Thyroid gland (tissue), 4 donors: ENCODE results near the gene KCNJ6.

Experiments used
- POLR2A ChIP-seq, 2 donors: fragments of 450-650 bp; IDR thresholded peaks; one replicate each; pipeline ENCODE4 v1.6.1; 2017; ENCODE audit warnings: antibody characterized with exemption in 2 of 2, mild to moderate bottlenecking in 2 of 2, moderate library complexity in 1 of 2
- TF ChIP-seq, protein P1 (sequence below), 6 experiments: fragments of 200-600 bp in 3 of 6; fragments of 450-650 bp in 3 of 6; sonication (generic) in 3 of 6; IDR thresholded peaks; one replicate each; pipeline ENCODE4 v1.5.1; 2016 to 2019; ENCODE audit warnings: antibody characterized with exemption in 6 of 6, mild to moderate bottlenecking in 2 of 6, inconsistent platforms in 1 of 6, moderate library complexity in 1 of 6

GRCh38 chr21:37788503-37788902, 127.8 kb downstream of the KCNJ6 start:
- TF ChIP-seq, protein P1, sequence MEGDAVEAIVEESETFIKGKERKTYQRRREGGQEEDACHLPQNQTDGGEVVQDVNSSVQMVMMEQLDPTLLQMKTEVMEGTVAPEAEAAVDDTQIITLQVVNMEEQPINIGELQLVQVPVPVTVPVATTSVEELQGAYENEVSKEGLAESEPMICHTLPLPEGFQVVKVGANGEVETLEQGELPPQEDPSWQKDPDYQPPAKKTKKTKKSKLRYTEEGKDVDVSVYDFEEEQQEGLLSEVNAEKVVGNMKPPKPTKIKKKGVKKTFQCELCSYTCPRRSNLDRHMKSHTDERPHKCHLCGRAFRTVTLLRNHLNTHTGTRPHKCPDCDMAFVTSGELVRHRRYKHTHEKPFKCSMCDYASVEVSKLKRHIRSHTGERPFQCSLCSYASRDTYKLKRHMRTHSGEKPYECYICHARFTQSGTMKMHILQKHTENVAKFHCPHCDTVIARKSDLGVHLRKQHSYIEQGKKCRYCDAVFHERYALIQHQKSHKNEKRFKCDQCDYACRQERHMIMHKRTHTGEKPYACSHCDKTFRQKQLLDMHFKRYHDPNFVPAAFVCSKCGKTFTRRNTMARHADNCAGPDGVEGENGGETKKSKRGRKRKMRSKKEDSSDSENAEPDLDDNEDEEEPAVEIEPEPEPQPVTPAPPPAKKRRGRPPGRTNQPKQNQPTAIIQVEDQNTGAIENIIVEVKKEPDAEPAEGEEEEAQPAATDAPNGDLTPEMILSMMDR (IDR thresholded peaks at IDR 0.05) = no peak
- no peak for TF ChIP-seq POLR2A (IDR thresholded peaks at IDR 0.05)
